Measurements from ENCODE around the gene VWA8.
"Not testable (repeated sequence)": the region's sequence is repeated elsewhere in the genome, so short reads cannot be mapped to it uniquely, and the experiment has no call there.

Gene VWA8

GRCh38 chr13:41756198-41756880 lies 204.6 kb downstream of the VWA8 start:
- in situ Hi-C loops (cut with MboI; ENCODE audit: low pct_unique_long_range_greater_than_20kb, low sequenced_read_pairs, unreplicated experiment), result no loop called here
- DNase-seq (ENCODE audit: low spot score), result no peak
- no peak for TF ChIP-seq CTCF (IDR thresholded peaks at IDR 0.05; ENCODE audit: extremely low read depth, insufficient read depth, missing control alignments)

- no peak for TF ChIP-seq CTCF (IDR thresholded peaks at IDR 0.05; ENCODE audit: extremely low read depth, insufficient read depth, missing control alignments)
- in situ Hi-C loops (cut with MboI; ENCODE audit: low pct_unique_long_range_greater_than_20kb, low sequenced_read_pairs, unreplicated experiment), result no loop called here
- DNase-seq (ENCODE audit: low spot score), result no peak
Observed at GRCh38 chr13:41751734-41752445, 209.0 kb downstream of the VWA8 start.

GRCh38 chr13:41751277-41751676 lies 209.6 kb downstream of the VWA8 start:
- no peak for DNase-seq (ENCODE audit: low spot score)
- in situ Hi-C loops (cut with MboI; ENCODE audit: low pct_unique_long_range_greater_than_20kb, low sequenced_read_pairs, unreplicated experiment), result no loop called here
- no peak for TF ChIP-seq CTCF (IDR thresholded peaks at IDR 0.05; ENCODE audit: extremely low read depth, insufficient read depth, missing control alignments)

- no peak for TF ChIP-seq CTCF (IDR thresholded peaks at IDR 0.05; ENCODE audit: extremely low read depth, insufficient read depth, missing control alignments)
- DNase-seq (ENCODE audit: low spot score), result no peak
- in situ Hi-C loops (cut with MboI; ENCODE audit: low pct_unique_long_range_greater_than_20kb, low sequenced_read_pairs, unreplicated experiment), result no loop called here
Observed at GRCh38 chr13:41746259-41746658, 214.7 kb downstream of the VWA8 start.

- in situ Hi-C loops (cut with MboI; ENCODE audit: low pct_unique_long_range_greater_than_20kb, low sequenced_read_pairs, unreplicated experiment), result not testable (repeated sequence)
Observed at GRCh38 chr13:41745496-41745895, 215.4 kb downstream of the VWA8 start.

GRCh38 chr13:41742917-41743552 lies 217.9 kb downstream of the VWA8 start:
- DNase-seq (ENCODE audit: low spot score), result no peak
- TF ChIP-seq CTCF (IDR thresholded peaks at IDR 0.05; ENCODE audit: extremely low read depth, insufficient read depth, missing control alignments), result no peak
- in situ Hi-C loops (cut with MboI; ENCODE audit: low pct_unique_long_range_greater_than_20kb, low sequenced_read_pairs, unreplicated experiment), result no loop called here

More at GRCh38 chr13:41745496-41745895, 215.4 kb downstream of the VWA8 start:
- DNase-seq (ENCODE audit: low spot score), result not testable (repeated sequence)

GRCh38 chr13:41740479-41740878 lies 220.4 kb downstream of the VWA8 start:
- no peak for DNase-seq (ENCODE audit: low spot score)
- in situ Hi-C loops (cut with MboI; ENCODE audit: low pct_unique_long_range_greater_than_20kb, low sequenced_read_pairs, unreplicated experiment), result no loop called here
- no peak for TF ChIP-seq CTCF (IDR thresholded peaks at IDR 0.05; ENCODE audit: extremely low read depth, insufficient read depth, missing control alignments)
